ENCODE results near the gene TTC28. TPM values are rescaled to one million over a fixed set of nuclear protein-coding genes. Genes with fewer than 3 reads are reported as not detected.

Gene TTC28
- total RNA-seq, 4 donors from 2014 or later, result 43.8 to 130 (median 92.0) TPM

DNA sequence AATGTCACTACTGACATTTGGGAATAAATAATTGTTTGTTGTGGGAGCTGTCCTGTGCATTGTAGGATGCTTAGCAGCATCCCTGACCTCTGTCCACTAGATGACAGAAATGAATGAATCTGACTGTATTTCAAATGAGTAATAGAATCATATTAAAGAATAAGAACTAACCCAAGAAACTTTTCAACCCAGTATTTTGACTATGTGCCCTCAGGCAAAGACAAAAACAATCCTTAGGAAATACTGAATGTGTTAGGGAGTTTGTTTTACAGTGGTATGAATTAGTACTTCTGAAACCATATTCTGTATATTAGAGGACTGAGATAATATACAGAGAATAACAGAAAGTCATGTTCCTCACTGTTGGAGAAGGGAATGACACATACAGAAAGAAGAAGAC lies 439.7 kb downstream of the TTC28 start:
- no peak overlapping the region for H3K4me3 ChIP-seq
- H3K27ac ChIP-seq, result no peak overlapping the region
- H3K4me1 ChIP-seq, result peaks cover 0 to 8% of the 10 kb centered on the region in 2 donors
- H3K27me3 ChIP-seq, result no peaks in the 10 kb centered on the region
- H3K9me3 ChIP-seq, result no peaks in the 10 kb centered on the region
- intact Hi-C loops (cut with DNase I; ENCODE audit: low total_unique reads), result no loop called here
- TF ChIP-seq POLR2A (IDR thresholded peaks at IDR 0.05), result no peak
- TF ChIP-seq CTCF (IDR thresholded peaks at IDR 0.05), result no peak
- DNase-seq, result no peak
- H3K36me3 ChIP-seq, result no peaks in the 10 kb centered on the region

- intact Hi-C loops (cut with DNase I; ENCODE audit: low total_unique reads), result no loop called here
- Histone ChIP-seq H3K4me1 (no peaks in the 10 kb centered on the region), H3K9me3 (no peaks in the 10 kb centered on the region), H3K27me3 (no peaks in the 10 kb centered on the region), H3K27ac (peak overlapping the region in 1 of 2 donors; percentile 64), H3K36me3 (no peaks in the 10 kb centered on the region), H3K4me3 (no peak overlapping the region)
- no peak for DNase-seq
- TF ChIP-seq CTCF (IDR thresholded peaks at IDR 0.05), result no peak
- TF ChIP-seq POLR2A (IDR thresholded peaks at IDR 0.05), result no peak
Measured at GRCh38 chr22:28237783-28238182, 441.9 kb downstream of the TTC28 start.

GRCh38 chr22:28237112-28237511 lies 442.5 kb downstream of the TTC28 start:
- intact Hi-C loops (cut with DNase I; ENCODE audit: low total_unique reads), result no loop called here
- H3K36me3 ChIP-seq, result no peaks in the 10 kb centered on the region
- no peaks in the 10 kb centered on the region for H3K27me3 ChIP-seq
- TF ChIP-seq POLR2A (IDR thresholded peaks at IDR 0.05), result no peak
- TF ChIP-seq CTCF (IDR thresholded peaks at IDR 0.05), result no peak
- H3K9me3 ChIP-seq, result no peaks in the 10 kb centered on the region
- no peak overlapping the region for H3K4me3 ChIP-seq
- H3K27ac ChIP-seq, result peak overlapping the region; percentile 41 to 64
- DNase-seq, result peak in 1 of 2 donors; percentile 21
- no peaks in the 10 kb centered on the region for H3K4me1 ChIP-seq

GRCh38 chr22:28232204-28232603 lies 447.4 kb downstream of the TTC28 start:
- H3K36me3 ChIP-seq, result no peaks in the 10 kb centered on the region
- H3K27ac ChIP-seq, result no peak overlapping the region
- TF ChIP-seq POLR2A (IDR thresholded peaks at IDR 0.05) (no peak), CTCF (IDR thresholded peaks at IDR 0.05) (no peak)
- DNase-seq, result no peak
- no peaks in the 10 kb centered on the region for H3K4me1 ChIP-seq
- intact Hi-C loops (cut with DNase I; ENCODE audit: low total_unique reads), result no loop called here
- H3K27me3 ChIP-seq, result no peaks in the 10 kb centered on the region
- no peaks in the 10 kb centered on the region for H3K9me3 ChIP-seq
- no peak overlapping the region for H3K4me3 ChIP-seq

- Histone ChIP-seq H3K4me1 (no peaks in the 10 kb centered on the region), H3K27ac (no peak overlapping the region), H3K9me3 (no peaks in the 10 kb centered on the region), H3K36me3 (no peaks in the 10 kb centered on the region), H3K27me3 (no peaks in the 10 kb centered on the region), H3K4me3 (no peak overlapping the region)
- no peak for TF ChIP-seq POLR2A (IDR thresholded peaks at IDR 0.05)
- TF ChIP-seq CTCF (IDR thresholded peaks at IDR 0.05), result no peak
- DNase-seq, result no peak
- intact Hi-C loops (cut with DNase I; ENCODE audit: low total_unique reads), result no loop called here
Measured at GRCh38 chr22:28231441-28231840, 448.2 kb downstream of the TTC28 start.

Measured in uterus (tissue), 4 donors.